BLaER1 (cell line): ENCODE data around the gene CIITA.

Experiments
- H3K27ac ChIP-seq: shearing (Covaris generic); formaldehyde crosslinking; 2 replicates; pipeline ENCODE4 v1.8.1; 2022
- H3K27me3 ChIP-seq: shearing (Covaris generic); formaldehyde crosslinking; 2 replicates; pipeline ENCODE4 v1.8.1; 2022
- H3K36me3 ChIP-seq: shearing (Covaris generic); formaldehyde crosslinking; 2 replicates; pipeline ENCODE4 v1.8.1; 2022
- H3K4me1 ChIP-seq: shearing (Covaris generic); formaldehyde crosslinking; 2 replicates; pipeline ENCODE4 v1.8.1; 2022
- H3K4me2 ChIP-seq: shearing (Covaris generic); formaldehyde crosslinking; 2 replicates; pipeline ENCODE4 v1.8.1; 2022
- H3K4me3 ChIP-seq: shearing (Covaris generic); formaldehyde crosslinking; 2 replicates; pipeline ENCODE4 v1.8.1; 2022
- H3K9ac ChIP-seq: shearing (Covaris generic); formaldehyde crosslinking; 2 replicates; pipeline ENCODE4 v1.8.1; 2022
- H3K9me3 ChIP-seq: shearing (Covaris generic); formaldehyde crosslinking; 2 replicates; pipeline ENCODE4 v1.8.1; 2022
- H4K20me1 ChIP-seq: shearing (Covaris generic); formaldehyde crosslinking; 2 replicates; pipeline ENCODE4 v1.8.1; 2022
- Cebpa-rat ChIP-seq: shearing (Covaris generic); IDR thresholded peaks from 2 replicates; pipeline ENCODE4 v1.8.1; 2022

CIITA gene

DNA sequence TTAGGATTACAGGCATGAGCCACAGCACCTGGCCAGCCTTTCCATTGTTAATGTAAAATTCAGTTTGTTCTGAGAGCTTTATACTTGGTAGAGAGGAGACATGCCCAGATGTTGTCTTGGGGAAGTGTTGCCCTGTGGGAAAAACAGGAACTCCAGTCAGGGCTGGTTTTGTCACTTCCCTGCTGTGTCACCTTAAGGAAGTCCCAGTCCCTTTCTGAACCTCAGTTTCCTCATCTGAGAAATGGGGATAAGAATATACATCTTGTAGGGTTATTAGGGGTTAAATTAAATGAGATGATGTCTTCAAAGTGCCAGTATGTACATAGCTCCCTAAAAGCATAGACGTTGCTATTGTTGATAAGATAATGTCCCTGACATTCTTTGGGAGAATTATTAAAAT is 92.6 kb downstream of the CIITA start:
- Histone ChIP-seq H3K4me2 (no peak overlapping the region), H3K9ac (no peak overlapping the region), H3K4me3 (no peak overlapping the region), H3K4me1 (peaks cover 39% of the 10 kb centered on the region), H3K27ac (no peak overlapping the region), H3K36me3 (peaks cover 84% of the 10 kb centered on the region), H3K9me3 (no peaks in the 10 kb centered on the region), H4K20me1 (peaks cover 33% of the 10 kb centered on the region), H3K27me3 (no peaks in the 10 kb centered on the region)
- TF ChIP-seq Cebpa-rat: no peak

DNA sequence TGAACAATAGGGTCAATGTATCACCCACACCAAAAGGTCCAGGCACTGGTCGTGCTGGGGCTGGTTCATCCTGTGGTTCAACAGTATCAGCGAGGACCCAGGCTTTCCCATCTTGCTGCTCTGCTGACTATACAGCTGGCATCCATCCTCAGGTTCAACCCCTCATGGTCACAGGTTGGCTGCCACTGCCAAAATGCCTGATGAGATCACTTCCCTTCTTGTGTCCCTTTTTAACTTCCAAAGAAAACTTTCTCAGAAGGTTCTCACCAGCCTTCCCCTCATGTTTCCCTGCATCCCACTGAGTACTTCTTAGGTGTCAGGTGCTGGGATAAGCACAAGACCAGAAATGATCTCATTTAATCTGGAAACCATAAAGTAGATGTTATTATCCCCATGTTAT is 93.1 kb downstream of the CIITA start:
- Histone ChIP-seq H3K27me3 (no peaks in the 10 kb centered on the region), H3K9ac (no peak overlapping the region), H3K4me1 (peaks cover 35% of the 10 kb centered on the region), H3K27ac (no peak overlapping the region), H3K36me3 (peaks cover 84% of the 10 kb centered on the region), H3K4me3 (no peak overlapping the region), H3K9me3 (no peaks in the 10 kb centered on the region), H4K20me1 (peaks cover 28% of the 10 kb centered on the region), H3K4me2 (no peak overlapping the region)
- no peak for TF ChIP-seq Cebpa-rat

DNA sequence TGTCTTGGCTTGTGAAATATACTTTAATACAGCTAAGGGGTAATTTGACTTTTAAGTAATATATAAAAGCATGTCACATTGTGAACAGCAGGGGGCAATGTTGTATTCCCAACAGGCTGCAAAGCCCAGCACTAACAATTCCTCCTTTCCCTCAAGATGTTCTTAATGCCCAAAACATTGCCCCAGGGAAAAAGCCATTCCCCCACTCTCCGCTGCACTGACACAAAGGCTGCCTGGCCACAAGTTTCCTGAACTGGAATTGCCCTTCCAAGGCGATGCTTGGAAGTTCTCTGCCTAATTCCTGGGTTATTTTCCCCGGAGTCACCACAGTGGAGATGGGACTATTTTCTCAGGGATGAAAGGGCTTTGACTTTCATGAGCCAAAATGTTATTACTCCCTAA is 94.6 kb downstream of the CIITA start:
- no peak overlapping the region for H3K27ac ChIP-seq
- no peak overlapping the region for H3K4me2 ChIP-seq
- H4K20me1 ChIP-seq: 0 out of 2 replicates have a peak, but pooled peaks cover 13% of the 10 kb centered on the region
- H3K9me3 ChIP-seq: no peaks in the 10 kb centered on the region
- peaks cover 87% of the 10 kb centered on the region for H3K36me3 ChIP-seq
- no peaks in the 10 kb centered on the region for H3K27me3 ChIP-seq
- peaks cover 20% of the 10 kb centered on the region; the same call in 1 of the 2 replicates for H3K4me1 ChIP-seq
- TF ChIP-seq Cebpa-rat: no peak
- H3K4me3 ChIP-seq: no peak overlapping the region
- no peak overlapping the region for H3K9ac ChIP-seq

DNA sequence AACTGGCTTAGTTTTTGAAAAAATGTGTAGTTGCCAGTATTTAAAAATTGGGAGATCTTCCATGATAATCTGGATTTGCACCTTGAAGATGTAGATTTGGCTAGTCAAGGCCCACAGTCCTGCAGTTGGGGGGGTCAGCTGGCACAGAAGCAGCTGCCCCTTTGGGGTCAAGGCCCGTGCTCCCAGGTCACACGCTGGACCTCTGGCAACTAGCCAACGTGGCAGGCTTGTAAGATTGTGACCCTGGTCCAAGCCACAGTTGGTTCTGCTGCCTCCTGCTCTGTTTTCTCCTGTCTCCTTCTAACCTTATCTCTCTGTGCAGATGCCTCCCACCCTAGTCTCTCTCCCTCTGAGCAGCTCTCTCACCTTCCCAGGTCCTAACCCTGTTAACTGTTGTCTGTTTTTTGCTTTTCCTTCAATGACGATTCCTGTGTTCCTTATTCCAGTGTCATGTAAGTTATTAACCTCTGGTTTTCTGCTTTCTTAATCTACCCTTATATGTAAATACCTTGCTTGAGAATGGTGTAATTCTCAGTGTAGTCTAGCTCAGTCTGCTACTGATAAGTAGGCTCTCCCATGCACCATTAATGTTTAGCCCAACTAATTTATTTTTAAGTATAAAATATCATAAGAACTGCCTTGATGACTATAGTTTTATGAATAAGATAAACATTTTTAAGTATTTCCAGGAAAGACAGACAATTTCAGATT is 95.3 kb downstream of the CIITA start:
- Histone ChIP-seq H3K9ac (no peak overlapping the region; the same call in 1 of the 2 replicates), H3K4me2 (no peak overlapping the region), H3K4me1 (peaks cover 20% of the 10 kb centered on the region; the same call in 1 of the 2 replicates), H3K27ac (no peak overlapping the region), H3K27me3 (no peaks in the 10 kb centered on the region), H3K9me3 (no peaks in the 10 kb centered on the region), H3K36me3 (peaks cover 87% of the 10 kb centered on the region), H4K20me1 (0 out of 2 replicates have a peak, but pooled peaks cover 11% of the 10 kb centered on the region), H3K4me3 (no peak overlapping the region)
- TF ChIP-seq Cebpa-rat: no peak

GRCh38 chr16:10972819-10973464 is 95.9 kb downstream of the CIITA start:
- H3K9ac ChIP-seq: 0 out of 2 replicates have a peak overlapping the region, but pooled peaks have one; percentile 29
- H3K27ac ChIP-seq: no peak overlapping the region

DNA sequence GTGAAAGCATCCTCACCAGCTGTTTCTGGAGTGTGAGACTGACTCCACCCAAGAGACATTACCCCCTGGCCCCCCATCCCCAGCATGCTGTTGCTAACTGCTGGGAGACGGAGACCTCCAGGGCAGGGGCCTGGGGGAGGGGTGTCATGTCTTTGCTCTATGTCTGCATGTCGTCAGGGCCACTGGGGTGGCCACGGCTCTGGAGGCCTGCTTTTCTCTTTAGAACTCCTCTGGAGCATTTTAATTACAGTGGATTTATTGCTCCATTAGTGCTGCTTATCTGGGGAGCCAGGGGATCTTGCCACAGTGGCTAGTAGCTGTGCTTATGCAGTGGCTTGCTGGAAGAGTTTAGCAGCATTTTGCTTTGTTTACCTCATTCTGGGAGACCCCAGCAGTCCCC is 99.6 kb downstream of the CIITA start:
- H3K36me3 ChIP-seq: peaks cover 93% of the 10 kb centered on the region
- no peak overlapping the region for H3K4me2 ChIP-seq
- peaks cover 26% of the 10 kb centered on the region for H3K4me1 ChIP-seq
- no peaks in the 10 kb centered on the region for H3K27me3 ChIP-seq
- H4K20me1 ChIP-seq: no peaks in the 10 kb centered on the region
- TF ChIP-seq Cebpa-rat: no peak
- no peak overlapping the region; the same call in 1 of the 2 replicates for H3K27ac ChIP-seq
- no peak overlapping the region for H3K9ac ChIP-seq
- H3K9me3 ChIP-seq: no peaks in the 10 kb centered on the region
- H3K4me3 ChIP-seq: no peak overlapping the region

More at GRCh38 chr16:10972819-10973464, 95.9 kb downstream of the CIITA start:
- Histone ChIP-seq H3K4me1 (peaks cover 20% of the 10 kb centered on the region; the same call in 1 of the 2 replicates), H3K4me3 (no peak overlapping the region), H4K20me1 (0 out of 2 replicates have a peak, but pooled peaks cover 7% of the 10 kb centered on the region), H3K9me3 (no peaks in the 10 kb centered on the region), H3K4me2 (no peak overlapping the region), H3K36me3 (peaks cover 87% of the 10 kb centered on the region), H3K27me3 (no peaks in the 10 kb centered on the region)
- TF ChIP-seq Cebpa-rat: no peak

GRCh38 chr16:10978124-10978523 is 101.1 kb downstream of the CIITA start:
- Histone ChIP-seq H3K4me3 (no peak overlapping the region), H3K9me3 (no peaks in the 10 kb centered on the region), H3K27ac (no peak overlapping the region), H3K27me3 (no peaks in the 10 kb centered on the region), H3K4me2 (no peak overlapping the region), H3K4me1 (peaks cover 26% of the 10 kb centered on the region), H4K20me1 (no peaks in the 10 kb centered on the region), H3K9ac (no peak overlapping the region), H3K36me3 (peaks cover 85% of the 10 kb centered on the region)
- no peak for TF ChIP-seq Cebpa-rat

GRCh38 chr16:10978871-10979446 is 102.0 kb downstream of the CIITA start:
- Histone ChIP-seq H3K36me3 (peaks cover 84% of the 10 kb centered on the region), H3K4me3 (no peak overlapping the region), H3K4me1 (peaks cover 25% of the 10 kb centered on the region), H3K27me3 (no peaks in the 10 kb centered on the region), H3K4me2 (no peak overlapping the region), H3K9ac (no peak overlapping the region), H3K9me3 (no peaks in the 10 kb centered on the region), H4K20me1 (no peaks in the 10 kb centered on the region), H3K27ac (no peak overlapping the region)
- no peak for TF ChIP-seq Cebpa-rat

DNA sequence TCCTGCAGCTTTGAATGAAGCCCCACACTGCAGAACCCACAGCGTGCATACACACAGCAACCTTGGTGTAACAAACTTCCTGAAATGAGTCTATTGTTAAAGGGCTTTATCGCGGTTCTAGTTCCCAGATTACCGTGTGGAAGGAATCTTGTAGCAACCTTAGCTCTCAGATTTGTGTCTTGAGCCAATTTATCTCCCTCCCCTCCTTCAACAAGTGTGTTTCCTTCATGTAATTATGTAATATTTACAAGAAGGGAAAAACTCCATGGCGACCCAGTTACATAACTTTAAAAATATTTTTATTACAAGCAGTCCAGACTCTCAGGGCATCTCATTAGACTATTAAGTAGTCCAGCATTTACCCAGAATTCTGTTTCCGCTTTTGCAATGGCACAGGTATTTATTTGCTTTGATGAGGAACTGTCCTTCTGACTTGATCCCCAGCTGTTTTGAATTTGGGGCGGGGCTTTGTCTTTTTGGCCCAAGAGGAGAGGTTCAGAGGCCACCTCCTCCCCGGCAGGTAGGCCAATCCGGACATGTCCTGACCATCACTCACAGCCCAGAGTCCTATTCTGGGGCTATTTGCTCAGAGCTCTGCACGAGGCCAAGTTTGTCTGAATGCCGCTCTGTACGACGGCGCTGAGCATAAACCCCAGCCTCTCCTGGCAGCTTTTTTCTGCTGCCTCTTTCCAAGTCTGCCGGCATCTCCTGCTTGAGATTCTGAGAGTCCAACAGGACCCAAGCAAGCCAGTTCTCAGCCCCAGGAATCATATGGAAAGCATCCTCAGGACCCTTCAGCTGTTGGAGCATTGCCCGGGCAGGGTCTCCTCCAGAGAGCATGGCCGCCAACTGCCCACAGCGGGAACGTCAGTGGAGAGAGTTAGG is 103.0 kb downstream of the CIITA start:
- Histone ChIP-seq H3K9ac (no peak overlapping the region), H3K4me3 (no peak overlapping the region), H3K27ac (no peak overlapping the region), H3K4me2 (no peak overlapping the region), H4K20me1 (no peaks in the 10 kb centered on the region; the same call in 1 of the 2 replicates), H3K27me3 (no peaks in the 10 kb centered on the region), H3K4me1 (peaks cover 25% of the 10 kb centered on the region), H3K9me3 (no peaks in the 10 kb centered on the region), H3K36me3 (peaks cover 83% of the 10 kb centered on the region)
- TF ChIP-seq Cebpa-rat: no peak
